Measurements from ENCODE around the gene RXRG.
A peak's percentile ranks its signal among the peaks of the same experiment; 100 is the strongest.

DNA sequence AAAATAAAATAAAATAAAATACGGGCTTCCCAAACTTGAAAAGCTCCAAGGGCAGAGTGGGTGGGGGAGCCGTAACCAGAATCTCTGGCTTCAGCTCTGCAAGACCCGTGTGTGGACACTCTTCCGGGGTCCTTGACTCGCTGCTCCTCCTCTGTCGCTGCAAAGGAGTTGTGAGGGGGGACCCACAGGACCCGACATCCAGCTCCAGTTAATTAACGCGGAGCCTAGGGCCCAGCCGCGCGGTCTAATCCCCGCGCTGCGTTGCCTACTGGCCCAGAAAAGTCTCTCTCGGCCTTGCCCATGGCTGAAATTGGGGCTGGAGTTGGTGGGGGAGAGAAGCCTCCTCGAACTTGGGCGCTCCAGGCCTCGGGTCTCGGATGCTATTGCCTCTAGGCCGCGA is 90.2 kb downstream of the RXRG start:
- TF ChIP-seq, protein P1, sequence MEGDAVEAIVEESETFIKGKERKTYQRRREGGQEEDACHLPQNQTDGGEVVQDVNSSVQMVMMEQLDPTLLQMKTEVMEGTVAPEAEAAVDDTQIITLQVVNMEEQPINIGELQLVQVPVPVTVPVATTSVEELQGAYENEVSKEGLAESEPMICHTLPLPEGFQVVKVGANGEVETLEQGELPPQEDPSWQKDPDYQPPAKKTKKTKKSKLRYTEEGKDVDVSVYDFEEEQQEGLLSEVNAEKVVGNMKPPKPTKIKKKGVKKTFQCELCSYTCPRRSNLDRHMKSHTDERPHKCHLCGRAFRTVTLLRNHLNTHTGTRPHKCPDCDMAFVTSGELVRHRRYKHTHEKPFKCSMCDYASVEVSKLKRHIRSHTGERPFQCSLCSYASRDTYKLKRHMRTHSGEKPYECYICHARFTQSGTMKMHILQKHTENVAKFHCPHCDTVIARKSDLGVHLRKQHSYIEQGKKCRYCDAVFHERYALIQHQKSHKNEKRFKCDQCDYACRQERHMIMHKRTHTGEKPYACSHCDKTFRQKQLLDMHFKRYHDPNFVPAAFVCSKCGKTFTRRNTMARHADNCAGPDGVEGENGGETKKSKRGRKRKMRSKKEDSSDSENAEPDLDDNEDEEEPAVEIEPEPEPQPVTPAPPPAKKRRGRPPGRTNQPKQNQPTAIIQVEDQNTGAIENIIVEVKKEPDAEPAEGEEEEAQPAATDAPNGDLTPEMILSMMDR (IDR thresholded peaks at IDR 0.05; ENCODE audit: poor library complexity), result no peak
- TF ChIP-seq EZH2 (IDR thresholded peaks at IDR 0.05; ENCODE audit: borderline replicate concordance), result peak; percentile 71
- TF ChIP-seq EZH2phosphoT487 (IDR thresholded peaks at IDR 0.05; ENCODE audit: low read depth, severe bottlenecking, unreplicated experiment), result no peak

Measured in hepatocyte (in vitro differentiated cells).